B cell (primary cell): ENCODE data around the gene NIT2. TPM values are rescaled to one million over a fixed set of nuclear protein-coding genes. Genes with fewer than 3 reads are reported as not detected.
A peak's percentile ranks its signal among the peaks of the same experiment; 100 is the strongest.

Experiments used
- ATAC-seq: fragments of 200-7000 bp; cut with Tn5 transposase; one replicate; pipeline ENCODE4 v1.10.0; 2021; ENCODE audit warnings: low read depth, mild to moderate bottlenecking, moderate number of reproducible peaks, moderate library complexity
- CTCF ChIA-PET: fragments of 350-600 bp; sonication (Branson Sonifier 250); formaldehyde crosslinking; loops from one replicate; lab custom pipeline; 2021; ENCODE audit warnings: antibody characterized with exemption, inconsistent platforms; lab: Charles Lee
- POLR2A ChIA-PET: fragments of 350-600 bp; sonication (Branson Sonifier 250); formaldehyde crosslinking; loops from one replicate; lab custom pipeline; 2021; ENCODE audit warnings: antibody characterized with exemption; lab: Charles Lee
- DNase-seq: peaks from one replicate; pipeline ENCODE4 v3.0.0; 2013
- H2AFZ ChIP-seq: 2 replicates; pipeline ENCODE4 v1.6.1; 2012; ENCODE audit warnings: mild to moderate bottlenecking, low read depth, low read length; ENCODE audit not compliant: insufficient read depth, poor library complexity, severe bottlenecking
- H3K27ac ChIP-seq, 2 donors: 1 replicate in 1 of 2; 2 replicates in 1 of 2; pipeline ENCODE4 v1.5.1; 2012 to 2013; ENCODE audit warnings: low read length in 2 of 2, mild to moderate bottlenecking in 2 of 2, moderate library complexity in 1 of 2
- H3K27me3 ChIP-seq, 4 experiments: fragments of 200-600 bp in 1 of 4; sonication (generic) in 1 of 4; replicated peaks in 1 of 4; 1 replicate in 2 of 4; 2 replicates in 2 of 4; pipeline versions ENCODE4 v1.6.1 to v1.7.0; 2013 to 2016; ENCODE audit warnings: low read length in 3 of 4, mild to moderate bottlenecking in 2 of 4, mixed read lengths in 1 of 4, moderate library complexity in 1 of 4; ENCODE audit not compliant: insufficient read depth in 4 of 4, control insufficient read depth in 3 of 4; ENCODE audit errors: control extremely low read depth in 1 of 4
- H3K36me3 ChIP-seq, 2 experiments: replicated peaks in 1 of 2; 1 replicate in 1 of 2; 2 replicates in 1 of 2; pipeline versions ENCODE4 v1.6.1 to v1.7.1; 2013; ENCODE audit warnings: low read length in 1 of 2; ENCODE audit not compliant: insufficient read depth in 2 of 2, control insufficient read depth in 1 of 2; ENCODE audit errors: control extremely low read depth in 1 of 2, extremely low read depth in 1 of 2
- H3K4me1 ChIP-seq, 2 donors: fragments of 200-600 bp in 1 of 2; sonication (generic) in 1 of 2; 1 replicate in 1 of 2; 2 replicates in 1 of 2; pipeline versions ENCODE4 v1.5.1 to v1.6.1; 2013 to 2017; ENCODE audit warnings: low read length in 2 of 2; ENCODE audit not compliant: control insufficient read depth in 2 of 2, insufficient read depth in 2 of 2
- H3K4me2 ChIP-seq: replicated peaks from 2 replicates; pipeline ENCODE3; 2012; ENCODE audit warnings: mild to moderate bottlenecking, low read depth, low read length; ENCODE audit not compliant: poor library complexity, severe bottlenecking
- H3K4me3 ChIP-seq, 5 experiments: fragments of 200-600 bp in 1 of 5; sonication (generic) in 1 of 5; 1 replicate in 3 of 5; 2 replicates in 2 of 5; pipeline versions ENCODE4 v1.5.1 to v1.7.0; 2011 to 2016; ENCODE audit warnings: low read length in 4 of 5, mild to moderate bottlenecking in 4 of 5, low read depth in 2 of 5, control low read depth in 1 of 5, moderate library complexity in 1 of 5; ENCODE audit not compliant: insufficient read depth in 1 of 5; ENCODE audit errors: control extremely low read depth in 1 of 5, extremely low read depth in 1 of 5
- H3K79me2 ChIP-seq: fragments of 200-600 bp; sonication (generic); one replicate; pipeline ENCODE4 v1.6.0; 2016; ENCODE audit warnings: low read length; ENCODE audit not compliant: control insufficient read depth, insufficient read depth
- H3K9ac ChIP-seq: fragments of 200-600 bp; sonication (generic); 2 replicates; pipeline ENCODE4 v1.6.1; 2017; ENCODE audit warnings: mild to moderate bottlenecking, low read length, moderate library complexity
- H3K9me3 ChIP-seq, 3 donors: one replicate each; pipeline versions ENCODE4 v1.6.1 to v1.7.1; 2013; ENCODE audit warnings: low read length in 2 of 3; ENCODE audit not compliant: control insufficient read depth in 2 of 3, insufficient read depth in 1 of 3; ENCODE audit errors: control extremely low read depth in 1 of 3
- H4K20me1 ChIP-seq: 2 replicates; pipeline ENCODE4 v1.6.0; 2012; ENCODE audit warnings: mild to moderate bottlenecking, low read length; ENCODE audit not compliant: insufficient read depth, control insufficient read depth, poor library complexity, severe bottlenecking
- H3K27ac Mint-ChIP-seq: one replicate; pipeline ENCODE4 v1.8.0; 2021; ENCODE audit warnings: mixed read lengths
- H3K27me3 Mint-ChIP-seq: one replicate; pipeline ENCODE4 v1.8.0; 2021; ENCODE audit warnings: mixed read lengths
- H3K4me1 Mint-ChIP-seq: one replicate; pipeline ENCODE4 v1.8.0; 2021; ENCODE audit warnings: mixed read lengths
- H3K4me3 Mint-ChIP-seq: one replicate; pipeline ENCODE4 v1.8.0; 2021; ENCODE audit warnings: mixed read lengths
- H3K9me3 Mint-ChIP-seq: one replicate; pipeline ENCODE4 v1.8.0; 2022; ENCODE audit warnings: mixed read lengths; ENCODE audit not compliant: insufficient read depth
- EZH2 ChIP-seq: IDR thresholded peaks from 2 replicates; pipeline ENCODE4 v1.6.1; 2012; ENCODE audit warnings: borderline replicate concordance, low read depth, mild to moderate bottlenecking, moderate library complexity, low read length; ENCODE audit not compliant: insufficient read depth, poor library complexity, severe bottlenecking
- WGBS: methylation state at CpG from one replicate; pipeline ENCODE4 v1.1.5; 2013; ENCODE audit warnings: missing lambda C conversion rate; ENCODE audit not compliant: insufficient coverage; 5-methylcytosine and 5-hydroxymethylcytosine counted together
- intact Hi-C: fragments of 100-400 bp; cut with micrococcal nuclease; formaldehyde crosslinking; loops from one replicate; pipeline ENCODE4 v1.10.0; 2022
- polyA minus RNA-seq: library from RNA; depleted of rRNA, polyadenylated mRNA; stranded (reverse); fragments of >200 nt; gene quantifications from 2 replicates; pipeline ENCODE4 v1.2.3, GENCODE V29; 2012
- polyA plus RNA-seq: library from polyadenylated mRNA; depleted of rRNA; stranded (reverse); fragments of >200 nt; gene quantifications from 2 replicates; pipeline ENCODE4 v1.2.3, GENCODE V29; 2012
- total RNA-seq, 2 donors: library from RNA; stranded (reverse); fragments of 120-200 nt in 1 of 2; gene quantifications; 1 replicate in 1 of 2; 2 replicates in 1 of 2; pipeline versions ENCODE4 v1.2.3 to v1.2.4, GENCODE V29; 2013 to 2022
- TF ChIP-seq, protein P1 (sequence below): fragments of 200-600 bp; IDR thresholded peaks from one replicate; pipeline ENCODE4 v1.8.0; 2022; ENCODE audit warnings: antibody characterized with exemption, mild to moderate bottlenecking

Gene NIT2, protein sequence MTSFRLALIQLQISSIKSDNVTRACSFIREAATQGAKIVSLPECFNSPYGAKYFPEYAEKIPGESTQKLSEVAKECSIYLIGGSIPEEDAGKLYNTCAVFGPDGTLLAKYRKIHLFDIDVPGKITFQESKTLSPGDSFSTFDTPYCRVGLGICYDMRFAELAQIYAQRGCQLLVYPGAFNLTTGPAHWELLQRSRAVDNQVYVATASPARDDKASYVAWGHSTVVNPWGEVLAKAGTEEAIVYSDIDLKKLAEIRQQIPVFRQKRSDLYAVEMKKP
- 34.4 and 36.5 TPM in 2 replicates for total RNA-seq
- 38.1 TPM for total RNA-seq (2013)
- polyA plus RNA-seq: 32.4 and 40.3 TPM in 2 replicates
- polyA minus RNA-seq: 10.1 and 15.0 TPM in 2 replicates

DNA sequence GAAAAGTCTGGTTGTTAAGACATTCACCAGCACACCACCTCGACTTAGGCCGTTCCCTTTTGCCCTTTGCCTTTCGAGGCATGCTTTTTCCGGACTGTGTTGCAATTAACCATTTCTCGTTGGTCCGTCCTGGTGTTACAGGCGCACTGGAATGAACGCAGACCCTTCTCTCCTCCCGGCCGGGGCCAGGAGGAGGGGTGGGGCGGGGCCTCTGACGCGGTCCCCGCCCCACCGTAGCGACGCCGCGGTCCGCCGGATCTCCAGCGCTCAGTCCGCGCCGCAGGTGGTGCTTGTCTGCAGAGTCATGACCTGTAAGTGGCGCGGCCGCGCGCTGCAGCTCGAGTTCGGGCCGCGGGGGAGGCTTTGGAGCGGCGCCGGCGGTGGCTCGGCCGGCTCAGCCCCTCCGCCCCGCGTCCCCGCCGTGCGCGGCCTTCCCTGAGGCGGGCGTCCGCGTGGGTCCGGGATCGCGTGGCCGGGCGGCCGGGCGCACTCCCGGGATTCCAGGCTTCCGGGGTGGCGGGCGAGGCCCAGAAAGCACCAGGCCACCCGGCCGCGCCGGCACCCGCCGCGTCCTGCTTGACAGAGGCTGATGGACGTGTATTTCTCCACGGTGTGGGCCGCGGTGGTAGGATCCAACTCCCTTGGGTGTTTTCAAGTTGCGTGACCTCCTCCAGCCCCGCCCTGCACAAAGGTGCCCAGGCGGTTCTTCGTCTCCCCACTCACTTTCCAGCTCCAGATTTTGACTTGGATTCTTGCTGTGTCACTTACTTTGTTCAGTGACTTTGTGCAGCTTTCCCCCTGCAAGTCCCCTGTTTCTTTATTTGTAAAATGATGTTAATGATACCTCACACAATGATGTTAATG is at the start of gene NIT2:
TSS of gene NIT2 (plus strand) at position 270 of the 864 bp plus-strand sequence. CDS start at position 305, 35 bp downstream.
- Mint-ChIP-seq H3K27me3 (no peaks in the 10 kb centered on the region), H3K4me1 (peaks cover 23% of the 10 kb centered on the region), H3K4me3 (peak within 1 kb of the TSS; percentile 96), H3K9me3 (no peaks in the 10 kb centered on the region), H3K27ac (peak within 1 kb of the TSS; percentile 91)
- WGBS: under 1% methylated on average over 74 of the region's 77 CpGs
- TF ChIP-seq, protein P1, sequence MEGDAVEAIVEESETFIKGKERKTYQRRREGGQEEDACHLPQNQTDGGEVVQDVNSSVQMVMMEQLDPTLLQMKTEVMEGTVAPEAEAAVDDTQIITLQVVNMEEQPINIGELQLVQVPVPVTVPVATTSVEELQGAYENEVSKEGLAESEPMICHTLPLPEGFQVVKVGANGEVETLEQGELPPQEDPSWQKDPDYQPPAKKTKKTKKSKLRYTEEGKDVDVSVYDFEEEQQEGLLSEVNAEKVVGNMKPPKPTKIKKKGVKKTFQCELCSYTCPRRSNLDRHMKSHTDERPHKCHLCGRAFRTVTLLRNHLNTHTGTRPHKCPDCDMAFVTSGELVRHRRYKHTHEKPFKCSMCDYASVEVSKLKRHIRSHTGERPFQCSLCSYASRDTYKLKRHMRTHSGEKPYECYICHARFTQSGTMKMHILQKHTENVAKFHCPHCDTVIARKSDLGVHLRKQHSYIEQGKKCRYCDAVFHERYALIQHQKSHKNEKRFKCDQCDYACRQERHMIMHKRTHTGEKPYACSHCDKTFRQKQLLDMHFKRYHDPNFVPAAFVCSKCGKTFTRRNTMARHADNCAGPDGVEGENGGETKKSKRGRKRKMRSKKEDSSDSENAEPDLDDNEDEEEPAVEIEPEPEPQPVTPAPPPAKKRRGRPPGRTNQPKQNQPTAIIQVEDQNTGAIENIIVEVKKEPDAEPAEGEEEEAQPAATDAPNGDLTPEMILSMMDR: no peak
- no peak for TF ChIP-seq EZH2
- Histone ChIP-seq H3K27me3 (no peaks in the 10 kb centered on the region), H3K27ac (peak within 1 kb of the TSS; percentile 54 to 79), H3K4me3 (peak within 1 kb of the TSS; percentile 54 to 82 (median 72)), H3K79me2 (peaks cover 6% of the 10 kb centered on the region), H3K9me3 (no peaks in the 10 kb centered on the region), H3K4me2 (peak within 1 kb of the TSS; percentile 83), H3K36me3 (no peaks in the 10 kb centered on the region), H4K20me1 (no peaks in the 10 kb centered on the region), H3K4me1 (peaks cover 5 to 16% of the 10 kb centered on the region in 2 donors), H3K9ac (peak within 1 kb of the TSS; percentile 79), H2AFZ (peak within 1 kb of the TSS; percentile 97)
- ATAC-seq (peak; percentile 98), DNase-seq (peak; percentile 88)
- ChIA-PET POLR2A (interaction anchor here (0.5 to 0.6 kb wide), 2 partner anchors 74 to 1353 kb away, joined by 3 to 9 read pairs; partner anchors contain the start of gene TBC1D23), CTCF (interaction anchor here (1.0 to 2.2 kb wide), 5 partner anchors 65 to 517 kb away, joined by 3 to 5 read pairs (median 4); partner anchors contain the start of gene CMSS1)
- intact Hi-C loops: loop anchor here (1.0 to 2.0 kb wide), 6 partner anchors 18 to 517 kb away; partner anchors contain the start of genes CMSS1, LNP1, TBC1D23 and TFG
